ENCODE data around the gene SLC39A12. TPM values are rescaled to one million over a fixed set of nuclear protein-coding genes. Genes with fewer than 3 reads are reported as not detected.

Gene SLC39A12
- total RNA-seq, 2 donors from 2014 or later = 0.14 TPM; not detected in 1

GRCh38 chr10:18085855-18086254 is 134.1 kb downstream of the SLC39A12 start:
- TF ChIP-seq, protein P1, sequence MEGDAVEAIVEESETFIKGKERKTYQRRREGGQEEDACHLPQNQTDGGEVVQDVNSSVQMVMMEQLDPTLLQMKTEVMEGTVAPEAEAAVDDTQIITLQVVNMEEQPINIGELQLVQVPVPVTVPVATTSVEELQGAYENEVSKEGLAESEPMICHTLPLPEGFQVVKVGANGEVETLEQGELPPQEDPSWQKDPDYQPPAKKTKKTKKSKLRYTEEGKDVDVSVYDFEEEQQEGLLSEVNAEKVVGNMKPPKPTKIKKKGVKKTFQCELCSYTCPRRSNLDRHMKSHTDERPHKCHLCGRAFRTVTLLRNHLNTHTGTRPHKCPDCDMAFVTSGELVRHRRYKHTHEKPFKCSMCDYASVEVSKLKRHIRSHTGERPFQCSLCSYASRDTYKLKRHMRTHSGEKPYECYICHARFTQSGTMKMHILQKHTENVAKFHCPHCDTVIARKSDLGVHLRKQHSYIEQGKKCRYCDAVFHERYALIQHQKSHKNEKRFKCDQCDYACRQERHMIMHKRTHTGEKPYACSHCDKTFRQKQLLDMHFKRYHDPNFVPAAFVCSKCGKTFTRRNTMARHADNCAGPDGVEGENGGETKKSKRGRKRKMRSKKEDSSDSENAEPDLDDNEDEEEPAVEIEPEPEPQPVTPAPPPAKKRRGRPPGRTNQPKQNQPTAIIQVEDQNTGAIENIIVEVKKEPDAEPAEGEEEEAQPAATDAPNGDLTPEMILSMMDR (IDR thresholded peaks at IDR 0.05) = no peak
- H3K9me3 ChIP-seq = no peaks in the 10 kb centered on the region
- no peak overlapping the region for H3K4me3 ChIP-seq
- H3K27ac ChIP-seq = no peak overlapping the region
- ATAC-seq (ENCODE audit: insufficient number of reproducible peaks, low FRiP score, low read depth) = no peak
- no peak for DNase-seq (ENCODE audit: low spot score)
- no peaks in the 10 kb centered on the region for H3K4me1 ChIP-seq (ENCODE audit: control insufficient read depth in 1 of 2, low read depth in 2 of 2)
- no peaks in the 10 kb centered on the region for H3K27me3 ChIP-seq (replicated peaks; ENCODE audit: insufficient read depth)
- H3K36me3 ChIP-seq = no peaks in the 10 kb centered on the region

DNA sequence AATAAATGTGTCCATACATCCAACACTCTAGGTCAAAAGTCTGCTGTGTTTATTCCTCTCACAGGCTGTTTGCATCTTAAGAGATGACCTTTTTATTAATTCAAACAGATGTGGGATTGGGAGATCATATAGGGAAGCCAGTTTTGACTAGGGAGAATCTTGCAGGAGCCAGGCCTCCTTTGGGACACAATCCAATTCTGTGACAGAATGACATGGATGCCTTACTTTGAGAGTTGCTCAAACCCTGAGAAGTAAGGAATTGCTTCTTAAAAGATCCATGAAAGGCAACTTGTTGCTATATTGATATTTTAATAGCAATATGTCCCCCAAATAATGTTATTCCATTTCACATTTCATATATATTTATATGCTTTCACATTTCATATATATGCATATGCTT is 135.0 kb downstream of the SLC39A12 start:
- no peaks in the 10 kb centered on the region for H3K36me3 ChIP-seq
- no peaks in the 10 kb centered on the region for H3K9me3 ChIP-seq
- DNase-seq (ENCODE audit: low spot score) (no peak), ATAC-seq (ENCODE audit: insufficient number of reproducible peaks, low FRiP score, low read depth) (no peak)
- H3K4me3 ChIP-seq = no peak overlapping the region
- H3K4me1 ChIP-seq (ENCODE audit: control insufficient read depth in 1 of 2, low read depth in 2 of 2) = no peaks in the 10 kb centered on the region
- no peaks in the 10 kb centered on the region for H3K27me3 ChIP-seq (replicated peaks; ENCODE audit: insufficient read depth)
- H3K27ac ChIP-seq = no peak overlapping the region
- TF ChIP-seq, protein P1 (IDR thresholded peaks at IDR 0.05) = no peak

- H3K4me3 ChIP-seq = no peak overlapping the region
- no peaks in the 10 kb centered on the region for H3K36me3 ChIP-seq
- no peaks in the 10 kb centered on the region for H3K27me3 ChIP-seq (replicated peaks; ENCODE audit: insufficient read depth)
- no peaks in the 10 kb centered on the region for H3K4me1 ChIP-seq (ENCODE audit: control insufficient read depth in 1 of 2, low read depth in 2 of 2)
- H3K27ac ChIP-seq = no peak overlapping the region
- ATAC-seq (ENCODE audit: insufficient number of reproducible peaks, low FRiP score, low read depth) = no peak
- TF ChIP-seq, protein P1 (IDR thresholded peaks at IDR 0.05) = no peak
- H3K9me3 ChIP-seq = no peaks in the 10 kb centered on the region
- DNase-seq (ENCODE audit: low spot score) = no peak
Measured at GRCh38 chr10:18087355-18087754, 135.6 kb downstream of the SLC39A12 start.

Other genes starting within 250 kb of the SLC39A12 start
- gene TMEM236, start 199.7 kb upstream of the SLC39A12 start, total RNA-seq = 1 to 10 TPM; 1.1 to 2.0 TPM
- 10 to 100 TPM; 62.6 to 73.4 TPM for gene MRC1, start 142.6 kb upstream of the SLC39A12 start, total RNA-seq
- gene CACNB2, start 188.5 kb downstream of the SLC39A12 start, total RNA-seq = 10 to 100 TPM in 1 of 2 donors, 1 to 10 TPM in 1; 4.5 to 56.7 TPM